Activated CD8-positive, alpha-beta memory T cell treated with anti-CD3 and anti-CD28 coated beads, Interleukin-2, amount 50 U/mL, for 4 hours (primary cell): ENCODE data around the gene FYB1.
"Not testable (repeated sequence)": the region's sequence is repeated elsewhere in the genome, so short reads cannot be mapped to it uniquely, and the experiment has no call there.

Source experiments
- DNase-seq: peaks from one replicate; pipeline ENCODE4 v3.0.0-alpha.2; 2020

Gene FYB1

GRCh38 chr5:39226558-39226957 is 7.2 kb upstream of the FYB1 start:
- DNase-seq = no peak

- DNase-seq = no peak
These were observed 6.7 kb upstream of the FYB1 start for GRCh38 chr5:39226100-39226451.

DNA sequence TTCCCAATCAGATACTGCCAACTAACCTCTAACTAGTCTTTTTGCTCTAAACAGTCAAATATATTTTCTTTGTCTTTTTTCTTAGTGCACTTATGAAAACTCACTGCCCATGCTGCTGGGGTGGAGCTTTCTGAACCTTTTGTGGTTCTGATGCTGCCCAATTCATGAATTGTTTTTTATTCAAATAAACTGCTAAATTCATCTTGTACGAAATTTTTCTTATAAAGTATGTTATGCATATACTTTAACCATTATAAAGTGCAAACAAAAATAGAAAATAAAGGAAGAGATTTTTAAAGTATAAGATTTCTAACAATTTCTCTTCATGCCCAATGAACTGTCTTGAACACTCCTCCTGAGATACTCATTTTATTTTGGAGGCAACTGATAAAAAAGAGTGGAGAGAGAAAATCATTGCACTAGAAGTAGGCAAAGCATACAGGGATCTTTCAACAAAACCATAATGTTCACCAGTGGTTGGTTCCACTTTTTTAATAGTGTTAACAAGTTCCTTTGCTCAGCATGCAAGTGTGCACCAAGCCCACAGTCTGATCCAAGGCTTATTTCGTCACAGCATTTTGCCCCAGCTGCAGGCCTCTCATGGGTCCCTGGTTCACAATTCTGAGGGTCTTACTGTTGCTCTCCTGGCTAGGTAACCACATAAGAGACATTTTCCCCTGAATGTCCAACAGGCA is 6.2 kb upstream of the FYB1 start:
- no peak for DNase-seq

- DNase-seq = no peak
These were observed 4.9 kb upstream of the FYB1 start for GRCh38 chr5:39224196-39224761.

- DNase-seq = no peak
These were observed 4.3 kb upstream of the FYB1 start for GRCh38 chr5:39223565-39224156.

DNA sequence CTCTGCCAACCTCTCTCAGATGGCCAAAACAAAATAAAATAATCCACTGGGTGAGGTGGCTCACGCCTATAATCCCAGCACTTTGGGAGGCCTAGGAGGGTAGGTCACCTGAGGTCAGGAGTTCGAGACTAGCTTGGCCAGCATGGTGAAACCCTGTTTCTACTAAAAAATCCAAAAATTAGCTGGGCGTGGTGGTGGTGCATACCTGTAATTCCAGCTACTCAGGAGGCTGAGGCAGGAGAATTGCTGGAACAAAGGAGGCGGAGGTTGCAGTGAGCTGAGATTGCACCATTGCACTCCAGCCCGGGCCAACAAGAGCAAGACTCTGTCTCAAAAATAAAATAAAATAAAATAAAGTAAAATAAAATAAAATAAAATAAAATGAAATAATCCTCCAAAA is 2.3 kb upstream of the FYB1 start:
- not testable (repeated sequence) for DNase-seq

- DNase-seq = no peak
These were observed 1.1 kb upstream of the FYB1 start for GRCh38 chr5:39220280-39221030.

- DNase-seq = no peak
These were observed 621 bp downstream of the FYB1 start for GRCh38 chr5:39218482-39219402.

DNA sequence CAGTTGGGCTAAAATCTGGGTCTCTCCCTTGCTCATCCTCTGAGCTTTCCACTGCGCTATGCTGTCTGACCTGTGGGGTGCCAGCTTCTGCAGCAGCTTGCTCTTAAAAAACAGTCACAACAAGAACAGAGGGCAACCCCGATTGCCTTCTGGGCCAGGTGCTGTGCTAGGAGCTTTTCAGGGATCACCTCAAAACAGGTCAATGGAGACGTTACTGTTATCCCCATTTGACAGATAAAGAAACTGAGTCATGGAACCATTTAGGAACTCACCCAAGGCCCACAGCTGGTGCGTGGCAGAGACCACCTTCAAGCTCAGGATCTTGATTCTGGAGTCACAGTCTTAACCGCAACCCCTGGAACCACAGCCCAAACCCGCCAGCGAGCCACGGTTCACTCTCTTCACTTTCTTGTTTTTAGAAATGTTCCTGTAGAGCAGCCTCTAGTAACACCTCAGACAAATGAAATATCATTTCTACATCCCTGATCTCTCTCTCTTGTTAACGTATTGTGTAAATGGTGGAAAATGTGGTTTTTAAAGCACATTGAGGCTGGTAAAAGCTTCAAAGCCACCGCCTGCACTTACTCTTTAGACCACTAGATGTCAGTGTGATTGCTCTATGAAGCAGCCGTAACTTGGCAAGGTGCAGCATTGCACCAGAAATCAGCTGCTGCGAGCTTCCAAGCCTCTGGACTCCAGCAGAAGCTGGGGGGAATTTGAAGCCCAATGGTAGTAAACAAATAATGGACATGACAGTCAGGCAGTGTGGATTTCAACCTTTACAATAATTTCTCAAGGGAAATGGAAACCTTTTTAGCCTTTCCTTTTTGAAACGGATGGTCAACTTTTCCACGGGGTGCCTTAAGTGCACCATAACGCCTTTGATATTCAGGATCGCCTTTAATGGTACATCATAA is 1.7 kb downstream of the FYB1 start:
- peak; percentile 77 for DNase-seq

GRCh38 chr5:39216631-39217030 is 2.7 kb downstream of the FYB1 start:
- DNase-seq = peak; percentile 48

DNA sequence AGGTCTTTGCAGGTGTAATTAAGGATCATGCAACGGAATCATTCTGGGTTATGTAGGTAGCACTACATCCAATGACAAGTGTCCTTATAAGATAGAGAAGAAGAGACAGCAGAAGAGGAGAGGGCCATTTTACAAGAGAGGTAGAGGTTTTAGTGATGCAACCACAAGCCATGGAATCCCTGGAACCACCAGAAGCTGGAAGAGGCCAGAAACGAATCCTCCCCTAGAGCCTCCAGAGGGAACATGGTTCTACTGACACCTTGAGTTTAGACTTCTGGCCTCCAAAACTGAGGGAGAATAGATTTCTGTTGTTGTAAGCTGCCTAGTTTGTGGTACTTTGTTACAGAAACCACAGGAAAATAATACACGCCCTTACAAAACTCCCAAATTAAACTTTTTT is 3.5 kb downstream of the FYB1 start:
- no peak for DNase-seq

DNA sequence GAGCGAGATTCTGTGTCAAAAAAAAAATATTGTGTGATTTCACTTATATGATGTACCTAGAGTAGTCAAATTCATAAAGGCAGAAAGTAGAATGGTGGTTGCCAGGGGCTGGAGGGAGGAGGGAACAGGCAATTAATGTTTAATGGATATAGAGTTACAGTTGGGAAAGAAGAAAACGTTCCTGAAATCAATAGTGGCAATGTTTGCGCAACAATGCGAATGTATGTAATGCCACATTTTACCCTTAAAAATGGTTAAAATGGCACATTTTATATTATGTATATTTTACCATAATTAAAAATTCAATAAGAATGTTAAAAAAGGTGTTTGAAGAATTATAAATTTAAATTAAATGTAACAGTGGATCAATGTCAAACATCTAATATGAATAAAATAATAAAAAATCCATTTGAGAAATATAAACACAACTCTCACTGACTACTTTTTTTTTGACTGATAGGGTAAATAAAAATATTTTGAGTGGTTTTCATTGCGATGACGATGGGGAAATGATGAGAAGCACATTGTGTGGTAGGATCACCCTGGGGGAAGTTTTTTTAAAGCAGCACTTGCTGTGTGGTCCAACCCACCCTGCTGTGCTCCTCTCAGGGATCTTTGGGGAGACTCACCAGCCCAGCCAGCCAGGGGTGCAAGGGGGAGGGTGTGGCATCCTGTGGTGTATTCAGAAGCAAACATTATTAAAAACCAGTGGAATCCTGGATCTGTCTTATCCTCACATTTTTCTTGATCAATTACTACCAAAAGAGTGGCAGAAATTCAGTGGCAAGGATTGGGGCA is 4.3 kb downstream of the FYB1 start:
- DNase-seq = peak; percentile 50

- DNase-seq = no peak
These were observed 5.7 kb downstream of the FYB1 start for GRCh38 chr5:39213447-39214207.

- no peak for DNase-seq
These were observed 7.6 kb downstream of the FYB1 start for GRCh38 chr5:39211773-39212172.

GRCh38 chr5:39209924-39210323 is 9.4 kb downstream of the FYB1 start:
- peak; percentile 56 for DNase-seq

GRCh38 chr5:39208471-39208870 is 10.9 kb downstream of the FYB1 start:
- no peak for DNase-seq

DNA sequence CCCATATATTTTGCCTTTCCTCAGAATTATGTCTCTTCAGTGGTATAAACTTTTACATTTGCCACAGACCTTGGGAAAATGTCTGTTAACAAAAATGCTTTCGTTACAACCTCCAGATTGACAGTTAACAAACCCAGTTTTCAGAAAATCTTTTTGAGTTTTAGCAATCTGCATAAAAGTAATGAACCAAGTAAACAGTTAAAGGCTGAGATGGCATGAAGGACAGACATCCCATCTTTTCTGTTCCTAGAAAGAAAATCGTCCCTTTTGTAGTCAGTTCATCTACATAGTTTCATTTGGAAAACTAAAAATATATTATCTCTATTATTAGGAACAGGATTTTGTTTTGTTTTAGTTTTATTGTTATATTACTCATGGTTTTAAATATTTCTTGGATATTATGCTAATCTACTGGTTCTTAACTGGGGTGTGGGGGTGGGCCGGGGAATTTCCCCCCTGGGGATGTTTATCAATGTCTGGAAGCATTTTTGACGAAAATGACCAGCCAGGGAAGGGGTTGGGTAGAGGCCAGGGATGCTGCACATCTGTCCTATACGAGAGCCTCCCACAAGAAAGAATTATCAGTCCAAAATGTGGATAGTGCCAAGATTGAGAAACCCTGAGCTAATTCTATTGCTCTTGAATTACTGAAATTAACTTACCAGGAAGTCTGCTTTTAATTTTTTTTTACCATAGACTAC is 11.9 kb downstream of the FYB1 start:
- DNase-seq = no peak

- DNase-seq = no peak
These were observed 12.6 kb downstream of the FYB1 start for GRCh38 chr5:39206630-39207321.

GRCh38 chr5:39205550-39205949 is 13.8 kb downstream of the FYB1 start:
- DNase-seq = no peak
